Prostate gland (tissue), 2 donors: Measurements from ENCODE around the gene B3GNT4. TPM values are rescaled to one million over a fixed set of nuclear protein-coding genes. Genes with fewer than 3 reads are reported as not detected.
A peak's percentile ranks its signal among the peaks of the same experiment; 100 is the strongest.

ENCODE experiments used
- DNase-seq: peaks from one replicate; pipeline ENCODE4 v3.0.0-alpha.2; 2019; ENCODE audit warnings: low spot score
- H3K27ac ChIP-seq, 2 donors: fragments of 200-600 bp; sonication (generic); 2 replicates each; pipeline ENCODE4 v1.5.1; 2017 to 2019
- H3K27me3 ChIP-seq: fragments of 200-600 bp; sonication (generic); replicated peaks from 2 replicates; pipeline ENCODE4 v1.5.1; 2019; ENCODE audit not compliant: insufficient read depth
- H3K36me3 ChIP-seq, 2 donors: fragments of 200-600 bp; sonication (generic); 1 replicate in 1 of 2; 2 replicates in 1 of 2; pipeline versions ENCODE4 v1.5.1 to v1.8.1; 2017 to 2019
- H3K4me1 ChIP-seq: fragments of 200-600 bp; sonication (generic); replicated peaks from 2 replicates; pipeline ENCODE4 v1.5.1; 2019
- H3K4me3 ChIP-seq, 2 donors: fragments of 200-600 bp; sonication (generic); 2 replicates each; pipeline ENCODE4 v1.5.1; 2017 to 2019
- H3K9me3 ChIP-seq: fragments of 200-600 bp; sonication (generic); 2 replicates; pipeline ENCODE4 v1.5.1; 2017
- POLR2A ChIP-seq: fragments of 450-650 bp; IDR thresholded peaks from one replicate; pipeline ENCODE4 v1.6.1; 2016; ENCODE audit warnings: antibody characterized with exemption, mild to moderate bottlenecking
- POLR2AphosphoS5 ChIP-seq: sonication (generic); formaldehyde crosslinking; IDR thresholded peaks from one replicate; pipeline ENCODE4 v1.6.1; 2017; ENCODE audit warnings: antibody characterized with exemption
- WGBS: methylation state at CpG from one replicate; pipeline ENCODE4 v1.1.5; 2018; 5-methylcytosine and 5-hydroxymethylcytosine counted together
- intact Hi-C: fragments of 100-400 bp; cut with DNase I; formaldehyde crosslinking; loops from one replicate; pipeline ENCODE4 v1.14.2; 2022
- total RNA-seq, 2 donors: library from RNA; depleted of rRNA; stranded (reverse); fragments of >200 nt; gene quantifications; one replicate each; pipeline ENCODE4 v1.1.0, GENCODE V29; 2016
- TF ChIP-seq, protein P1 (sequence below), 4 experiments: fragments of 200-600 bp in 2 of 4; fragments of 450-650 bp in 2 of 4; sonication (generic) in 2 of 4; IDR thresholded peaks; 1 replicate in 3 of 4; 2 replicates in 1 of 4; pipeline ENCODE4 v1.5.1; 2016 to 2019; ENCODE audit warnings: antibody characterized with exemption in 4 of 4, mild to moderate bottlenecking in 2 of 4, moderate library complexity in 2 of 4

B3GNT4 gene
- total RNA-seq, 2 donors from 2014 or later, result 0.64 to 5.1 TPM

DNA sequence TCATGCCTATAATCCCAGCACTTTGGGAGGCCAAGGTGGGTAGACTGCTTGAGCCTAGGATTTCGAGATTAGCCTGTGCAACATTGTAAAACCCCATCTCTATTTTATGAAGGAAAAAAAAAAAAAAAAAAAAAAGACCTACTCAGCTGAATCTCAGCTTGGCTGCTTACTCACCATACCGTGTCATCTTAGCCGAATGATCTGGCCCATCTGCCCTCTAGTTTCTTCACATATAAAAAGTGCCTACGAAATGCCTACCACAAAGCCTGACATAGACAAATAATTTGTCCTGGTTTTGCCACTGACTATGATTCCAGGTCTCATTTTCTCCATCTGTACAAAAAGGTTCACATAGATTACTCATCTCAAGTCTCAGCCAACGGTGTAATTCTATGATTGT is 12.3 kb downstream of the B3GNT4 start:
- Histone ChIP-seq H3K27me3 (no peaks in the 10 kb centered on the region), H3K9me3 (no peaks in the 10 kb centered on the region), H3K36me3 (peaks cover 6 to 15% of the 10 kb centered on the region in 2 donors), H3K27ac (no peak overlapping the region), H3K4me3 (no peak overlapping the region), H3K4me1 (no peaks in the 10 kb centered on the region)
- 91% methylated on average over 5 of the region's 5 CpGs for WGBS
- no peak for TF ChIP-seq POLR2A
- TF ChIP-seq, protein P1, sequence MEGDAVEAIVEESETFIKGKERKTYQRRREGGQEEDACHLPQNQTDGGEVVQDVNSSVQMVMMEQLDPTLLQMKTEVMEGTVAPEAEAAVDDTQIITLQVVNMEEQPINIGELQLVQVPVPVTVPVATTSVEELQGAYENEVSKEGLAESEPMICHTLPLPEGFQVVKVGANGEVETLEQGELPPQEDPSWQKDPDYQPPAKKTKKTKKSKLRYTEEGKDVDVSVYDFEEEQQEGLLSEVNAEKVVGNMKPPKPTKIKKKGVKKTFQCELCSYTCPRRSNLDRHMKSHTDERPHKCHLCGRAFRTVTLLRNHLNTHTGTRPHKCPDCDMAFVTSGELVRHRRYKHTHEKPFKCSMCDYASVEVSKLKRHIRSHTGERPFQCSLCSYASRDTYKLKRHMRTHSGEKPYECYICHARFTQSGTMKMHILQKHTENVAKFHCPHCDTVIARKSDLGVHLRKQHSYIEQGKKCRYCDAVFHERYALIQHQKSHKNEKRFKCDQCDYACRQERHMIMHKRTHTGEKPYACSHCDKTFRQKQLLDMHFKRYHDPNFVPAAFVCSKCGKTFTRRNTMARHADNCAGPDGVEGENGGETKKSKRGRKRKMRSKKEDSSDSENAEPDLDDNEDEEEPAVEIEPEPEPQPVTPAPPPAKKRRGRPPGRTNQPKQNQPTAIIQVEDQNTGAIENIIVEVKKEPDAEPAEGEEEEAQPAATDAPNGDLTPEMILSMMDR (IDR thresholded peaks at IDR 0.05), result no peak
- no peak for TF ChIP-seq POLR2AphosphoS5
- intact Hi-C loops, result no loop called here
- DNase-seq, result no peak

DNA sequence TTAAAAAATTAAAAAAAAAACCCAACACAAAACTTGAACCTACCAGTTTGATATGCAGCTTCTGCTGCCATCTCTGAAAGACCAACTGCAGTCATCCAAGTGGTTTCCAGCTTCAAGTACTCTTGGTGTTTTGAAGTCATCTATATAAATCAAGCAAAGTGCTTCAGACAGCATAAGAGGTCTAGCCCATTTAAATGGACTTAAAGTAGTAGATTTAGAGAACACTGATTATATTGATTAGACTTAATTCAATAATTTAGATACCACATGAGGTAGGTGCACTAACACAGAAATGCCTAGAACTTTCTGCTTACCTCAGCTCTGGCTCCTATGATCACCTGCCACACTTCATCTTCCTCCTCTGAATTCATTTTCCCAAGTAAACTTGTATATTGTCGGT is 12.9 kb downstream of the B3GNT4 start:
- Histone ChIP-seq H3K4me3 (no peak overlapping the region), H3K9me3 (no peaks in the 10 kb centered on the region), H3K36me3 (peaks cover 6 to 15% of the 10 kb centered on the region in 2 donors), H3K27ac (no peak overlapping the region), H3K4me1 (no peaks in the 10 kb centered on the region), H3K27me3 (no peaks in the 10 kb centered on the region)
- intact Hi-C loops, result no loop called here
- TF ChIP-seq, protein P1 (IDR thresholded peaks at IDR 0.05), result no peak
- no peak for TF ChIP-seq POLR2A
- no peak for TF ChIP-seq POLR2AphosphoS5
- no peak for DNase-seq
- WGBS, result 97% methylated on average over 1 of the region's 1 CpG

DNA sequence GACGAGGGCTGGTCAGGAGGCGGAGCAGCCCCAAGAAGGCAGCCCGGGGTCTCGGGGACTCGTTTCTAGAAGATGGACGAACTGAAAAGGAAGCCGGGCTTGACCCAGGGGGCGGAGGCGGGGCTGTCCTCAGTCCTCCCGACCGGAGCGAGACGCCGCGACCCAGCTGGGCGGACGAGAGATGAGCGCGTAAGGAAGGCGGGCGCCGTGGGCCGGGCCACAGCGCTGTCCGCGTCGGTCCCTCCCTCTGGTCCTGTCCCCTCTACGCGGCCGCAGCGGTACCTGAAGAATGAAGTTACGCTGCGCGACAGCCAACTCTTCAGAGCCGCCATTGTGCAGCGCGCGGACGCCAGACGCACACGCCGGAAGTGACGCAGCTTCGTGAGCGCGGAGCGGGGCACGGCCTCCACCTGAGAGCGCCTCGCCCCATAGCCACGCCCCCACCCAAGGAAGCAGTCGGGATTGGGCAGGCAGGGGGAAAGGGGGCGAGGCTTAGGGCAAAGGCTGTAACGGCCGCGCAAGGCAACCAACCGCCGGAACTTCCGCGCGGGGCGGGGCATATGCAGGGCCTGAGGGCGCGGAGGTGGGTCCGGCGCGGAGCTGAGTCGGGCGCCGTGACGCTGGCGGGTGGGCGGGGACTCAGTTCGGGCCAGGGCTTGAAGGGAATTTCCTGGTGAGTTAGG is 22.3 kb downstream of the B3GNT4 start, which contains the start of gene DIABLO:
Gene DIABLO (minus strand): TSS at position 370 of the 683 bp plus-strand sequence. CDS start 38 bp downstream, at position 332.
- H3K36me3 ChIP-seq, result peaks cover 1 to 4% of the 10 kb centered on the region in 2 donors
- peak within 1 kb of the TSS; percentile 90 to 92 for H3K27ac ChIP-seq
- WGBS, result under 1% methylated on average over 74 of the region's 74 CpGs
- H3K27me3 ChIP-seq, result no peaks in the 10 kb centered on the region
- DNase-seq, result peak; percentile 100
- H3K4me1 ChIP-seq, result peaks cover 12% of the 10 kb centered on the region
- H3K9me3 ChIP-seq, result no peaks in the 10 kb centered on the region
- TF ChIP-seq POLR2AphosphoS5 (peak; percentile 100), POLR2A (peak; percentile 98)
- TF ChIP-seq, protein P1 (IDR thresholded peaks at IDR 0.05), result peak in 1 of 4 experiments; percentile 20
- peak within 1 kb of the TSS; percentile 91 to 96 for H3K4me3 ChIP-seq
- intact Hi-C loops, result loop anchor here (5.0 kb wide), 1 partner anchor 41 kb away; the partner anchor contains the start of gene VPS33A

DNA sequence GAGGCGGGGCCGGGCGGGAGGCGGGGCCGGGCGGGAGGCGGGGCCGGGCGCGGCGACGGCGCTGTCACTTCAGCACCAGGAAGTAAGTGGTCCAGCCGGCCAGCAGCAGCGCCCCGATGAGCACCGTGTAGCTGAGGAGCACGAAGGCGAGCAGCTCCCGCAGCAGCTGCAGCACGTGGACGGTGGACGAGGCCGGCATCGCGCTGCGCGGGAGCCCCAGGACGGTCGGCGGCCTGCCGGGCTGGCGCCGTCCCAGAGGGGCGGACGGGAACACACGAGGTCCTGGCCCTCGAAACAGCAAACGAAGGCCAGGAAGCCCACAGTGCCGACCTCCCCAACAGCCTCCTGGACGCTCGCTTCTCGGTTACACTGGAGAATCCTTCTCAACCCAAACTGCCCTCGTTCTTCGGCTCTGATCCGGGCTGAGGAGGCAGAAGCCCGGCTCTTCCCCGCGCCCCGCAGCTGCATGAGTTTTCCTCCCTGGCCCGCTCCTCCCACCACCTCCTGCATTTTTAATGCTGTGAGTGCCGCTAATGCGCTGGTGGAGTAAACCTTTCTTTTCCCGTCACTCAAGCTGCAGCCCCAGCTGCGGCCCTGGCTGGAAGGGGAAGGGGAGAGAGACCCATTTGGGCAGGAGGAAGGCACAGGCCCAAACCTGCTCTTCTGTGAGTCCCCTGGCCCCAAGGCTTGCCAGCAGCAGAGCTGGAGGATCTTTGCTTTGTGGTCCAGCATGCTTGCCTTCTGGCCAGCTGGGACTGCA is 23.0 kb downstream of the B3GNT4 start:
- H3K4me3 ChIP-seq, result peak overlapping the region; percentile 10 to 24
- H3K27ac ChIP-seq, result peak overlapping the region in 1 of 2 donors; percentile 92
- peaks cover 6 to 9% of the 10 kb centered on the region in 2 donors for H3K36me3 ChIP-seq
- WGBS, result 6% methylated on average over 53 of the region's 55 CpGs
- TF ChIP-seq POLR2A, result no peak
- TF ChIP-seq POLR2AphosphoS5, result no peak
- TF ChIP-seq, protein P1 (IDR thresholded peaks at IDR 0.05), result no peak
- intact Hi-C loops, result loop anchor here (5.0 kb wide), 1 partner anchor 41 kb away; the partner anchor contains the start of gene VPS33A
- DNase-seq, result no peak
- peaks cover 12% of the 10 kb centered on the region for H3K4me1 ChIP-seq
- no peaks in the 10 kb centered on the region for H3K9me3 ChIP-seq
- H3K27me3 ChIP-seq, result no peaks in the 10 kb centered on the region
